NT2/D1 (cell line): ENCODE measurements around the gene POU2AF1.

ENCODE experiments used
- DNase-seq: peaks from one replicate; pipeline ENCODE4 v3.0.0-alpha.2; 2011; ENCODE audit warnings: low read depth, low spot score
- H3K27me3 ChIP-seq: 2 replicates; pipeline ENCODE4 v1.6.0; 2011; ENCODE audit warnings: mild to moderate bottlenecking; ENCODE audit not compliant: insufficient read length, insufficient read depth
- H3K36me3 ChIP-seq: 2 replicates; pipeline ENCODE4 v1.6.1; 2011; ENCODE audit warnings: mild to moderate bottlenecking, low read length, mixed read lengths; ENCODE audit not compliant: insufficient read depth, insufficient read length
- H3K4me1 ChIP-seq: 2 replicates; pipeline ENCODE4 v1.5.1; 2011; ENCODE audit not compliant: insufficient read depth, insufficient read length
- H3K4me3 ChIP-seq: 2 replicates; pipeline ENCODE4 v1.5.1; 2011; ENCODE audit warnings: low read depth; ENCODE audit not compliant: insufficient read length
- H3K9ac ChIP-seq: 2 replicates; pipeline ENCODE4 v1.6.0; 2011; ENCODE audit warnings: low read depth; ENCODE audit not compliant: insufficient read length
- H3K9me3 ChIP-seq: 2 replicates; pipeline ENCODE4 v1.5.1; 2011; ENCODE audit warnings: mild to moderate bottlenecking, low read length; ENCODE audit not compliant: insufficient read depth
- SUZ12 ChIP-seq: IDR thresholded peaks from 2 replicates; pipeline ENCODE4 v1.6.1; 2011; ENCODE audit not compliant: insufficient read length, insufficient read depth; ENCODE audit errors: extremely low read depth
- YY1 ChIP-seq: IDR thresholded peaks from 2 replicates; pipeline ENCODE4 v1.6.1; 2011; ENCODE audit not compliant: insufficient read length, insufficient read depth
- ZNF274 ChIP-seq: IDR thresholded peaks from 2 replicates; pipeline ENCODE4 v1.6.1; 2011; ENCODE audit warnings: mild to moderate bottlenecking, low read depth, low read length

Gene POU2AF1

DNA sequence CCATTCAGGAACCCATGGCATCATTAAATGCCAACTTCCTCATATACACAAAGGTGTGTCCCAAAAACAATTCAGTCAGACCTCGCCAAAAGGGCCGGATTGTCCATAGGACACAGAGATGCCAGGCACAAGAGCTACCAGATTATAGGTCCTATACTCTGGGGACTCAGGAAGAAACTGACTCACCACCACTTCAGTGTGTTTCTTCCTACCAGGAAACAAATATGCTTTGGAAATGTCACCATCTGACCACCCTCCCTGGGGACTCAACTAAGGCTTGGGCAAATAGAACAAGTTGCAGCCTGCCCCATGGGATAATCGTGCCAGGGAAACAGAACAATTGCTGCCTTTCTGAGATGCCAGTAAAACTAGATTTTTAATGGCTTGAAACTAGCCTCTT lies 69.0 kb downstream of the POU2AF1 start:
- no peak for TF ChIP-seq SUZ12
- TF ChIP-seq ZNF274: no peak
- TF ChIP-seq YY1: no peak
- DNase-seq: no peak
- Histone ChIP-seq H3K4me3 (no peak overlapping the region), H3K4me1 (no peaks in the 10 kb centered on the region), H3K9me3 (no peaks in the 10 kb centered on the region), H3K36me3 (no peaks in the 10 kb centered on the region), H3K27me3 (no peaks in the 10 kb centered on the region), H3K9ac (no peak overlapping the region)

DNA sequence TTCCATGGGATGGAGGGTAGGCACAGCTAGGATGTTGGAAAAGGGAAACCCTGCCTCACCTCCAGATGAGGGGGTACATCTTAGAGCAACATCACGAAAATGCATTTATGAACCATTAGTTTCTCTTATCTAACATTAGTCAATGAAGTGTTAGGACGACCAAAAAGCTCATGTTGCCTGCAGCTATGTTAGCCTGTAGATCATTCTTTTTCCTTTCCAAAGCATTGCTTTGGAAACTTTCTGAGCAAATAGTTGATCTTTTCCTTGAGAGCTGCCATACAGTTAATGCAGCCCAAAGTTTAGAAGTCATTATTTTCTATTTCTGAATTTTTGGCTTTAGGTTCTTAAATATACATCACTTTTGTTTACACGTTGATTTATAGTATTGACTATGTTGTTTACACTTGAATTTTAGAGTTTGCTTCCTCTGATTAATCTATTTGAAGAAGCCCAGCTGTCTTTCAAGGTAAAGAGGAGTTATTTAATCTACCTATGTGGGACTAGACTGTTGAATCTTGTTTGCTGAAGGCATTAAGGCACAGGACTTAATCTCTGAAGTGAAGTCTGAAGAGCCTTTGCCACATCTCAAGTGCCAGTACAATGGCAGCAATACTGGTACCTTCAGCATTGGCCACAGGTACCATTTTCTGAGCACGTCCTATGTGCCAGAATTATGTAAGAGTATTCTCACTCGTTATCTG lies 69.7 kb downstream of the POU2AF1 start:
- H3K36me3 ChIP-seq: no peaks in the 10 kb centered on the region
- no peak for TF ChIP-seq ZNF274
- TF ChIP-seq YY1: no peak
- no peak for TF ChIP-seq SUZ12
- H3K9ac ChIP-seq: no peak overlapping the region
- no peak for DNase-seq
- no peaks in the 10 kb centered on the region for H3K9me3 ChIP-seq
- no peaks in the 10 kb centered on the region for H3K27me3 ChIP-seq
- no peak overlapping the region for H3K4me3 ChIP-seq
- no peaks in the 10 kb centered on the region for H3K4me1 ChIP-seq

DNA sequence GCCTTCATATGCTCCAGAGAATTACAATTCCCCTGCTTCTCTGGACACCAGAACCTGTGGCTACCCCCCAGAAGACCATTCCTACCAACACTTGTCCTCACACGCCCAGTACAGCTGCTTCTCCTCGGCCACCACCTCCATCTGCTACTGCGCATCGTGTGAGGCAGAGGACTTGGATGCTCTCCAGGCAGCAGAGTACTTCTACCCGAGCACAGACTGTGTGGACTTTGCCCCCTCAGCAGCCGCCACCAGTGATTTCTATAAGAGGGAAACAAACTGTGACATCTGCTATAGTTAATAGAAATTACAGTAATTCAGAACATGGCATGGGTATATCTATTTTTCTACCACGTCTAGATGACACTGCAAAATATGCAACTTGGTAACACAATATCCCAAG lies 70.9 kb downstream of the POU2AF1 start:
- H3K4me1 ChIP-seq: no peaks in the 10 kb centered on the region
- DNase-seq: no peak
- no peak overlapping the region for H3K9ac ChIP-seq
- H3K9me3 ChIP-seq: no peaks in the 10 kb centered on the region
- H3K4me3 ChIP-seq: no peak overlapping the region
- TF ChIP-seq YY1 (no peak), ZNF274 (no peak), SUZ12 (no peak)
- no peaks in the 10 kb centered on the region for H3K36me3 ChIP-seq
- no peaks in the 10 kb centered on the region for H3K27me3 ChIP-seq

DNA sequence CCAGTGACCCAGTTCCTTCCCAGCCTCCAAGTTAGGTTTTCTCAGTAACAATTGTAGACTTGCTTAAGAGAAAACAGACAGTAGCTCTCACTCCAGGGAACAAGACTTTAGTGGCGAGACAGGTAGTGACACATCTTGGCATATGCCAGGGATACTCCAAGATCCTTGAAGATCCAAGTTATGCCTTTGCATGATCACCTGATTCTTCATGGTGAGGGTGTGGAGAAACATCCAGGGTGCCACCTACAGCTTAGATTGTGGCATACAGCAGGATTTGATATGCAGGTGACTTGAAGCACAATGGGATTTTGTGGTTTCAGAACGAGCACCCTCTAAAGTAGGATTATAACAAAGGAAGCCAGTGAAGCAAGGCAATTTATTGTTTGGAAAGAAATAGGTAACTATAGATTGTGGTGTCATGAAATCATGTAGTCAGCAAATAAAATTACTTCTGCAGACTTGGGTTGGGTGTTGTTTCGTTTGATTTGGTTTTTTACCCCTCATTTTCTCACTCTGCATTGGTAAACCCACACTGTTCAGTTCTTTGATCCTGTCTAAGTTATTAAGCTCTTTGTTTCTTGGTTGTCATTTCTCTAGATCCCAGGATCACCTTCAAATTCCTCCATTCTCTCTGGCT lies 71.5 kb downstream of the POU2AF1 start:
- Histone ChIP-seq H3K4me1 (no peaks in the 10 kb centered on the region), H3K9ac (no peak overlapping the region), H3K4me3 (no peak overlapping the region), H3K27me3 (no peaks in the 10 kb centered on the region), H3K36me3 (no peaks in the 10 kb centered on the region), H3K9me3 (no peaks in the 10 kb centered on the region)
- TF ChIP-seq YY1: no peak
- no peak for TF ChIP-seq ZNF274
- no peak for TF ChIP-seq SUZ12
- DNase-seq: no peak

DNA sequence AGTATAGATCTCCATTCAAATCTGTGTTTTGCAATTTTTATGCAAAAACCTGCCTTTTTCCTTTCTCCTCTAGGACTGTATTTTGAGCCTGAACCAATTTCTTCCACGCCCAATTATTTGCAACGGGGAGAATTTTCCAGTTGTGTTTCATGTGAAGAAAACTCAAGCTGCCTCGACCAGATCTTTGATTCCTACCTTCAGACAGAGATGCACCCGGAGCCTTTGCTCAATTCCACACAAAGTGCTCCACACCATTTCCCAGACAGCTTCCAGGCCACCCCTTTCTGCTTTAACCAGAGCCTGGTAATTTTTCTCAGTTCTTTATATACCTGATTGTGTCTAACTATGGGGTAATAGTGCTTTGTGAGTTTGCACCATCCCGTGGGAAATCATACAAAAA lies 72.8 kb downstream of the POU2AF1 start:
- Histone ChIP-seq H3K4me1 (no peaks in the 10 kb centered on the region), H3K27me3 (no peaks in the 10 kb centered on the region), H3K9ac (no peak overlapping the region), H3K9me3 (no peaks in the 10 kb centered on the region), H3K36me3 (no peaks in the 10 kb centered on the region), H3K4me3 (no peak overlapping the region)
- no peak for DNase-seq
- TF ChIP-seq YY1: no peak
- no peak for TF ChIP-seq ZNF274
- TF ChIP-seq SUZ12: no peak

DNA sequence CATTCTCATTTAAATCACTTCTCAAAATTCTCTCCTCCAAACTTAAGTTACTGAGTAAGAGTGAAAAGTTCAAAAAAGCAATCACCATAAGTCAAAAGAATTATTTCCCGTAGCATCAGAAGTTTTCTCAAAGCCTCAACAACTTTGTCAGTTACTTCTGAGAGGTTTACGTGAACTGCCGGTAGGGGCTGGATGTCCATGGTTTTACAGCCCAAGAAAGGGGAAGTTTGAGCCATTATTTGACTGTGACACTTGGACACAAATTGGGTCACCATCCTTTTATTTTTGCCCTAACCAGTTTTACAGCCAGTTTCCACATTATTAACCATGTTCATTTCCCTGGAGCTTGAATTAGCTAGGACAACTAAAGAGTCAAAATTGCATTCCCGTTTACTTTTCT lies 73.2 kb downstream of the POU2AF1 start:
- H3K36me3 ChIP-seq: no peaks in the 10 kb centered on the region
- no peaks in the 10 kb centered on the region for H3K4me1 ChIP-seq
- no peak for DNase-seq
- H3K4me3 ChIP-seq: no peak overlapping the region
- no peaks in the 10 kb centered on the region for H3K27me3 ChIP-seq
- no peak for TF ChIP-seq SUZ12
- TF ChIP-seq ZNF274: no peak
- no peak for TF ChIP-seq YY1
- no peak overlapping the region for H3K9ac ChIP-seq
- H3K9me3 ChIP-seq: no peaks in the 10 kb centered on the region

DNA sequence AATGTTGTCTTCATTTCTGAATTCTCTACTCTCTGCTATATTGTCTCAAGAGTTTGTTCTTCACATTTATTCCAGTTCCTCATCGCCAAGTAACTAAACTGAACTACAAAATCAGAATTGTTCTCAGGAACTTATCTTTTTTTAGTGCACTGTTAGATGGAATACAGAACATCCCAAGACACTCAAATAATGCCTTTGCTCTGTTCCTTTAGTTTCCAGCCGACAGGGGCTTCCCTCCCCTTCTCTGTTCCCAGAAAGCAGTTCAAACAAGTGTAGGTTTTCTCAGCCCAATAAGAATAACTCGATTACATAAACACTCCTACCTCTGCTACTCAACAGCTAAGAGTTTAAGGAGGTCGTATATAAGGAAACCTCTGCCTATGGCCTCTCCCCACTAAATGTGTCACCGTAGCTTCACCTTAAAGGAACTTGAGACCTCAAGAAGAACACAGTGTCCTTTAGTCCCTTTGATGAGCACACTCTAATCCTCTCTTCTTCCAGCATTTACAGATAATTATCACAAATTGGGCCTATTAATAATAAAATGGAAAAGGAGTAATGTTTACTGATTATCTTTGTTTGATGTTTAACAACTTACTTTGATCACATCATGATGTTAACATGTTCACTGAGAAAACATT lies 73.8 kb downstream of the POU2AF1 start:
- Histone ChIP-seq H3K4me3 (no peak overlapping the region), H3K36me3 (no peaks in the 10 kb centered on the region), H3K9me3 (no peaks in the 10 kb centered on the region), H3K9ac (no peak overlapping the region), H3K4me1 (no peaks in the 10 kb centered on the region), H3K27me3 (peaks cover 4% of the 10 kb centered on the region)
- TF ChIP-seq YY1 (no peak), SUZ12 (no peak), ZNF274 (no peak)
- DNase-seq: no peak
